HEK293T (cell line): ENCODE data around the gene TBATA.

Source experiments
- CTCF ChIA-PET: fragments of 350-600 bp; formaldehyde crosslinking; extraction: SDS; loops from one replicate; lab custom pipeline; 2021; ENCODE audit warnings: antibody characterized with exemption, inconsistent platforms; lab: Yijun Ruan, JAX
- POLR2A ChIA-PET: fragments of 350-600 bp; formaldehyde crosslinking; extraction: SDS; loops from one replicate; lab custom pipeline; 2020; ENCODE audit warnings: antibody characterized with exemption, inconsistent platforms; lab: Yijun Ruan, JAX
- DNase-seq: peaks from one replicate; pipeline ENCODE4 v3.0.0; 2012; ENCODE audit warnings: mixed read lengths; ENCODE audit errors: extremely low spot score
- ARNT ChIP-seq: fragments of 450-650 bp; IDR thresholded peaks from 2 replicates; pipeline ENCODE4 v1.6.1; 2017; ENCODE audit warnings: mild to moderate bottlenecking
- BHLHE40 ChIP-seq: fragments of 450-650 bp; IDR thresholded peaks from 2 replicates; pipeline ENCODE4 v1.6.1; 2016; ENCODE audit warnings: mild to moderate bottlenecking, moderate library complexity, borderline replicate concordance
- CTBP1 ChIP-seq: fragments of 450-650 bp; IDR thresholded peaks from 2 replicates; pipeline ENCODE4 v1.6.1; 2016; ENCODE audit warnings: borderline replicate concordance
- ELF4 ChIP-seq: fragments of 450-650 bp; IDR thresholded peaks from 2 replicates; pipeline ENCODE4 v1.6.1; 2017; ENCODE audit warnings: antibody characterized with exemption
- FOXA1 ChIP-seq: fragments of 450-650 bp; IDR thresholded peaks from 2 replicates; pipeline ENCODE4 v1.6.1; 2016; ENCODE audit warnings: mild to moderate bottlenecking
- FOXK2 ChIP-seq: fragments of 450-650 bp; IDR thresholded peaks from 2 replicates; pipeline ENCODE4 v1.6.1; 2016; ENCODE audit warnings: mild to moderate bottlenecking
- FOXM1 ChIP-seq: fragments of 450-650 bp; IDR thresholded peaks from 2 replicates; pipeline ENCODE4 v1.6.1; 2017; ENCODE audit warnings: mild to moderate bottlenecking, borderline replicate concordance
- HDGF ChIP-seq: fragments of 450-650 bp; IDR thresholded peaks from 2 replicates; pipeline ENCODE4 v1.6.1; 2017; ENCODE audit warnings: antibody characterized with exemption, borderline replicate concordance
- L3MBTL2 ChIP-seq: fragments of 450-650 bp; conservative IDR thresholded peaks from 2 replicates; pipeline ENCODE4 v1.6.1; 2016; ENCODE audit warnings: mild to moderate bottlenecking
- LEF1 ChIP-seq: fragments of 450-650 bp; IDR thresholded peaks from 2 replicates; pipeline ENCODE4 v1.6.1; 2017; ENCODE audit warnings: mild to moderate bottlenecking, borderline replicate concordance
- NFRKB ChIP-seq: fragments of 450-650 bp; IDR thresholded peaks from 2 replicates; pipeline ENCODE4 v1.6.1; 2016; ENCODE audit warnings: mild to moderate bottlenecking, moderate library complexity
- SP1 ChIP-seq: fragments of 450-650 bp; IDR thresholded peaks from 2 replicates; pipeline ENCODE4 v1.6.1; 2017
- SUZ12 ChIP-seq: fragments of 450-650 bp; IDR thresholded peaks from 2 replicates; pipeline ENCODE4 v1.6.1; 2016; ENCODE audit warnings: mild to moderate bottlenecking
- TARDBP ChIP-seq: fragments of 450-650 bp; IDR thresholded peaks from 2 replicates; pipeline ENCODE4 v1.6.1; 2016
- ZNF384 ChIP-seq: fragments of 450-650 bp; IDR thresholded peaks from 2 replicates; pipeline ENCODE4 v1.6.1; 2016
- TF ChIP-seq, protein P1 (sequence below): fragments of 450-650 bp; IDR thresholded peaks from 2 replicates; pipeline ENCODE4 v1.6.1; 2016

The TBATA gene

DNA sequence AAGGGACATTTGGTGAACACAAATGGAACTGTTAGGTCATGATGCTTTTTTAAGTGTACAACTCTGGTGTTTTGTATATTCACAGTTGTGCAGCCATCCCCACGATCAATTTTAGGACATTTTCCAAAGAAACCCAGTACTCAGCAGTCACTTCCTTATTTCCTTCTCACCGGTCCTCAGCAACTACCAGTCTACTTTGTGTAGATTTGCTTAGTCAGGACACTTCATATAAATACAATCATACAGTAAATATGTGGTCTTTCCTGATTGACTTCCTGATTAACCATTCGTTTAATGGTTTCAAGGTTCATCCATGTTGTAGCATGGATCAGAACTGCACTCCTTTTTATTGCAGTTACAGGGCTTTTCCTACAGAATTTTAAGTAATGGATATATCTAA lies 45.0 kb upstream of the TBATA start:
- POLR2A ChIA-PET: interaction anchor here (1.0 kb wide), 1 partner anchor 14 kb away, joined by 3 read pairs; no protein-coding TSS in a partner anchor
- CTCF ChIA-PET: no interaction called here

DNA sequence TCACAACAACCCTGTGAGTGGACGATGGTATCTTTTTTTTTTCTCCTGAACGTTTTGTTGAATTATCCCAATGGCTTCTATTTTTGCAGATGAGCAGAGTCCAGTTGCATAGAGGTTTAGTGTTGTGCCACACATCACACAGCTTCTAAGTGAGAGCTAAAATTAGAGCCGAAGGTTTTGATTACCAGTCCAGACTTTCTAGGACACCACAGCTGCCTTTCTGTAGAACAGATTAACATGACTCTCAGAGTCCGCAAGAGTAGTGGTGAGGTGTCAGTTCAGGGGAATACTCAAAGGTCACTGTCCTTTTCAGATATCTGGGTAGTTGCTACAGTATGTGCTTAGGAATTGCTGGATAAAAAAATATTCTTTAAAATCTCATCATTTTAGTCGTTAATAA lies 44.4 kb upstream of the TBATA start:
- DNase-seq: no peak
- POLR2A ChIA-PET: interaction anchor here (1.0 kb wide), 2 partner anchors 13 to 58 kb away, joined by 3 read pairs; no protein-coding TSS in a partner anchor
- TF ChIP-seq CTBP1 (no peak), ELF4 (no peak), FOXM1 (no peak), FOXA1 (no peak), SUZ12 (no peak), LEF1 (no peak), TARDBP (no peak), BHLHE40 (no peak), FOXK2 (no peak), HDGF (no peak), NFRKB (no peak), SP1 (no peak), ZNF384 (no peak), L3MBTL2 (no peak)
- CTCF ChIA-PET: interaction anchor here (0.6 kb wide), 1 partner anchor 304 kb away, joined by 4 read pairs; no protein-coding TSS in a partner anchor

More for the DNA sequence above, 45.0 kb upstream of the TBATA start:
- DNase-seq: no peak
- TF ChIP-seq SUZ12 (no peak), SP1 (no peak), FOXK2 (no peak), BHLHE40 (no peak), FOXM1 (no peak), CTBP1 (no peak), ARNT (no peak), FOXA1 (no peak), HDGF (no peak), ZNF384 (no peak), NFRKB (no peak)
- TF ChIP-seq, protein P1, sequence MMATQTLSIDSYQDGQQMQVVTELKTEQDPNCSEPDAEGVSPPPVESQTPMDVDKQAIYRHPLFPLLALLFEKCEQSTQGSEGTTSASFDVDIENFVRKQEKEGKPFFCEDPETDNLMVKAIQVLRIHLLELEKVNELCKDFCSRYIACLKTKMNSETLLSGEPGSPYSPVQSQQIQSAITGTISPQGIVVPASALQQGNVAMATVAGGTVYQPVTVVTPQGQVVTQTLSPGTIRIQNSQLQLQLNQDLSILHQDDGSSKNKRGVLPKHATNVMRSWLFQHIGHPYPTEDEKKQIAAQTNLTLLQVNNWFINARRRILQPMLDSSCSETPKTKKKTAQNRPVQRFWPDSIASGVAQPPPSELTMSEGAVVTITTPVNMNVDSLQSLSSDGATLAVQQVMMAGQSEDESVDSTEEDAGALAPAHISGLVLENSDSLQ: no peak

DNA sequence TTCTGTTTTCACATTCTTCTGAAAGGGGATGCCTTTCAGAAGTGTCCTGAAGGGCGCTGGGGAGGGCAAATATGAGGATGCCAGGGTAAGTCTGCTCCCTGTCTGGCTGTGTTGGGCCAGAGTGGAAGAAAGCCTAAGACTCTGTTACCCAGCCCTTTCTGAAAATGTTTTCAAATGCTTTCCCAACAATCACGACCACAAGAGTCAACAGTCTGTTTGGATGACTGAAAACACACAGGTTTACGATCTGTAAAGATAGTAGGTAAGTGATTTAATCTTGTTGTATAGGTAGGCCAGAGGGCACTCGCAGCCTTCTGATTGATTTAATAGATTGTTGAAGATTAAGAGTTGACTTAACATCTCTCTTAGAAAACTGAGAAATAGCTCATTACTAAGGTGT lies 43.7 kb upstream of the TBATA start:
- ChIA-PET POLR2A (interaction anchor here (1.0 kb wide), 2 partner anchors 12 to 59 kb away, joined by 3 read pairs; no protein-coding TSS in a partner anchor), CTCF (interaction anchor here (0.6 kb wide), 1 partner anchor 304 kb away, joined by 4 read pairs; no protein-coding TSS in a partner anchor)
- no peak for TF ChIP-seq ARNT
- TF ChIP-seq, protein P1: no peak
- no peak for TF ChIP-seq FOXM1
- TF ChIP-seq NFRKB: no peak
- TF ChIP-seq FOXK2: no peak
- no peak for TF ChIP-seq SP1
- TF ChIP-seq LEF1: no peak
- no peak for TF ChIP-seq SUZ12
- TF ChIP-seq CTBP1: no peak
- TF ChIP-seq FOXA1: no peak
- TF ChIP-seq ELF4: no peak
- no peak for TF ChIP-seq ZNF384
- TF ChIP-seq TARDBP: no peak
- TF ChIP-seq HDGF: no peak
- DNase-seq: no peak

- ChIA-PET CTCF (no interaction called here), POLR2A (no interaction called here)
- no peak for DNase-seq
- TF ChIP-seq NFRKB (no peak), HDGF (no peak), SP1 (no peak), SUZ12 (no peak), ZNF384 (no peak), ELF4 (no peak), FOXA1 (no peak), CTBP1 (no peak), FOXK2 (no peak), FOXM1 (no peak), BHLHE40 (no peak), L3MBTL2 (no peak), ARNT (no peak), LEF1 (no peak), TARDBP (no peak)
- TF ChIP-seq, protein P1: no peak
Observed at GRCh38 chr10:70827086-70827757, 42.0 kb upstream of the TBATA start.

- POLR2A ChIA-PET: interaction anchor here (0.7 kb wide), 1 partner anchor 419 kb away, joined by 3 read pairs; the partner anchor contains the start of gene EIF4EBP2
Observed at GRCh38 chr10:70822076-70822820, 37.1 kb upstream of the TBATA start.

More at GRCh38 chr10:70822076-70822820, 37.1 kb upstream of the TBATA start:
- no peak for TF ChIP-seq NFRKB
- TF ChIP-seq BHLHE40: no peak
- no peak for TF ChIP-seq SUZ12
- no peak for TF ChIP-seq TARDBP
- TF ChIP-seq L3MBTL2: no peak
- TF ChIP-seq ZNF384: no peak
- TF ChIP-seq SP1: no peak
- TF ChIP-seq FOXK2: no peak
- TF ChIP-seq ELF4: no peak
- TF ChIP-seq, protein P1: no peak
- no peak for TF ChIP-seq FOXM1
- TF ChIP-seq ARNT: no peak
- TF ChIP-seq CTBP1: no peak
- TF ChIP-seq HDGF: no peak
- no peak for TF ChIP-seq FOXA1
- no peak for TF ChIP-seq LEF1
- CTCF ChIA-PET: no interaction called here
- DNase-seq: no peak
